A549 (cell line): ENCODE data around the gene TXNIP. TPM values are rescaled to one million over a fixed set of nuclear protein-coding genes. Genes with fewer than 3 reads are reported as not detected.

Experiments used
- ATAC-seq, 2 experiments: fragments of 200-7000 bp in 1 of 2; fragments of >200 bp in 1 of 2; cut with Nextera tagmentation in 1 of 2; cut with Tn5 transposase in 1 of 2; 3 replicates each; pipeline versions ENCODE4 v1.8.0 to v1.9.1; 2018 to 2020; ENCODE audit warnings: mild to moderate bottlenecking in 1 of 2, moderate library complexity in 1 of 2
- CTCF ChIA-PET: fragments of 300-600 bp; sonication (Branson Sonifier 250); formaldehyde crosslinking; extraction: SDS; loops from one replicate; lab custom pipeline; 2021; ENCODE audit warnings: antibody characterized with exemption, inconsistent platforms; lab: Yijun Ruan, JAX
- POLR2A ChIA-PET: fragments of 350-600 bp; formaldehyde crosslinking; extraction: SDS; loops from one replicate; lab custom pipeline; 2021; ENCODE audit warnings: antibody characterized with exemption, inconsistent platforms; lab: Yijun Ruan, JAX
- DNase-seq, 2 experiments: peaks; one replicate each; pipeline versions ENCODE4 v3.0.0 to v3.0.0-alpha.2; 2011 to 2016; ENCODE audit warnings: low read depth in 1 of 2, low spot score in 1 of 2
- FAIRE-seq: peaks from 2 replicates; lab custom pipeline; 2011; peaks lifted over from hg19 to GRCh38; lab: Jason Lieb, UNC
- H3K27ac ChIP-seq, 2 experiments: fragments of >200 bp; sonication (Bioruptor Twin); formaldehyde crosslinking; 3 replicates each; pipeline ENCODE4 v1.5.1; 2016 to 2017
- H3K4me1 ChIP-seq: fragments of >200 bp; sonication (Bioruptor Twin); formaldehyde crosslinking; 3 replicates; pipeline ENCODE4 v1.6.1; 2016
- H3K4me2 ChIP-seq: fragments of >200 bp; sonication (Bioruptor Twin); formaldehyde crosslinking; 3 replicates; pipeline ENCODE4 v1.6.1; 2016
- H3K4me3 ChIP-seq: fragments of >200 bp; sonication (Bioruptor Twin); formaldehyde crosslinking; 3 replicates; pipeline ENCODE4 v1.5.1; 2016
- H3K9me3 ChIP-seq: fragments of >200 bp; sonication (Bioruptor Twin); formaldehyde crosslinking; 3 replicates; pipeline ENCODE4 v1.6.1; 2016
- CHD2 ChIP-seq: fragments of 150-350 bp; IDR thresholded peaks from 2 replicates; pipeline ENCODE4 v1.6.1; 2014; ENCODE audit warnings: low read length; ENCODE audit not compliant: partially characterized antibody
- CHD4 ChIP-seq: fragments of 200-600 bp; sonication (generic); IDR thresholded peaks from 2 replicates; pipeline ENCODE4 v1.6.1; 2016; ENCODE audit warnings: antibody characterized with exemption, mild to moderate bottlenecking, borderline replicate concordance
- EHMT2 ChIP-seq: fragments of 200-600 bp; sonication (generic); IDR thresholded peaks from 2 replicates; pipeline ENCODE4 v1.6.1; 2016; ENCODE audit warnings: antibody characterized with exemption, low read depth, mild to moderate bottlenecking, moderate library complexity
- EP300 ChIP-seq, 2 experiments: fragments of >200 bp; sonication (Bioruptor Twin); formaldehyde crosslinking; IDR thresholded peaks; 2 replicates in 1 of 2; 3 replicates in 1 of 2; pipeline ENCODE4 v1.6.1; 2016 to 2017
- FOSB ChIP-seq: fragments of 250-450 bp; sonication (Bioruptor Pico); IDR thresholded peaks from 2 replicates; pipeline ENCODE4 v1.5.0; 2020; ENCODE audit warnings: mild to moderate bottlenecking, moderate library complexity
- HMGXB4 ChIP-seq: fragments of 250-450 bp; sonication (Bioruptor Pico); IDR thresholded peaks from 2 replicates; pipeline ENCODE4 v1.5.0; 2021; ENCODE audit warnings: mild to moderate bottlenecking, moderate library complexity, borderline replicate concordance
- HOXB13 ChIP-seq: fragments of 250-450 bp; sonication (Bioruptor Pico); IDR thresholded peaks from 2 replicates; pipeline ENCODE4 v1.5.0; 2020; ENCODE audit warnings: low read depth, mild to moderate bottlenecking, moderate library complexity
- JUN ChIP-seq, 2 experiments: fragments of >200 bp; sonication (Bioruptor Twin); formaldehyde crosslinking; IDR thresholded peaks; 2 replicates in 1 of 2; 3 replicates in 1 of 2; pipeline ENCODE4 v1.6.1; 2016 to 2017
- MAZ ChIP-seq: fragments of 150-350 bp; IDR thresholded peaks from 2 replicates; pipeline ENCODE4 v1.6.1; 2014; ENCODE audit warnings: antibody characterized with exemption, low read depth, low read length, borderline replicate concordance
- MYC ChIP-seq: IDR thresholded peaks from 2 replicates; pipeline ENCODE4 v1.6.1; 2012; ENCODE audit warnings: mild to moderate bottlenecking, inconsistent platforms, low read length, improper control_type of control experiment, borderline replicate concordance
- NPAS2 ChIP-seq: fragments of 250-450 bp; sonication (Bioruptor Pico); IDR thresholded peaks from 2 replicates; pipeline ENCODE4 v1.8.0; 2022; ENCODE audit warnings: mild to moderate bottlenecking, moderate library complexity, borderline replicate concordance
- PHF8 ChIP-seq: fragments of 200-600 bp; sonication (generic); IDR thresholded peaks from 2 replicates; pipeline ENCODE4 v1.6.1; 2016; ENCODE audit warnings: low read depth, mild to moderate bottlenecking, antibody characterized with exemption, moderate library complexity, borderline replicate concordance
- POLR2AphosphoS2 ChIP-seq: conservative IDR thresholded peaks from 2 replicates; pipeline ENCODE4 v1.6.1; 2012; ENCODE audit warnings: low read length, improper control_type of control experiment, inconsistent platforms
- RCOR1 ChIP-seq: fragments of 150-350 bp; IDR thresholded peaks from 2 replicates; pipeline ENCODE4 v1.6.1; 2014; ENCODE audit warnings: antibody characterized with exemption, low read length, low read depth
- SMC3 ChIP-seq: fragments of >200 bp; sonication (Bioruptor Twin); formaldehyde crosslinking; IDR thresholded peaks from 3 replicates; pipeline ENCODE4 v1.6.1; 2018; ENCODE audit warnings: inconsistent platforms
- SREBF2 ChIP-seq: fragments of 450-650 bp; IDR thresholded peaks from 2 replicates; pipeline ENCODE4 v1.6.1; 2014; ENCODE audit warnings: mild to moderate bottlenecking, moderate library complexity
- ZC3H11A ChIP-seq: fragments of 450-650 bp; IDR thresholded peaks from 2 replicates; pipeline ENCODE4 v1.6.1; 2014; ENCODE audit warnings: antibody characterized with exemption, mild to moderate bottlenecking
- ZNF302 ChIP-seq: fragments of 250-450 bp; sonication (Bioruptor Pico); IDR thresholded peaks from 2 replicates; pipeline ENCODE4 v1.9.0; 2021; ENCODE audit warnings: inconsistent platforms, mild to moderate bottlenecking, moderate library complexity
- WGBS: methylation state at CpG from one replicate; pipeline ENCODE4 v1.1.6; 2017; ENCODE audit errors: missing lambda C conversion rate; 5-methylcytosine and 5-hydroxymethylcytosine counted together
- polyA plus RNA-seq, 4 experiments: library from polyadenylated mRNA; depleted of rRNA in 3 of 4; stranded (reverse); fragments of >200 nt; fragmentation: RNase III in 1 of 4; extraction: RNeasy Plus Mini Kit Qiagen cat#74134 plus additional on column Dnase treatment in 1 of 4; gene quantifications; 2 replicates in 3 of 4; 3 replicates in 1 of 4; pipeline ENCODE4 v1.2.3, GENCODE V29; 2011 to 2017
- TF ChIP-seq, protein P1 (sequence below): fragments of 150-350 bp; IDR thresholded peaks from 2 replicates; pipeline ENCODE4 v1.6.1; 2014; ENCODE audit warnings: low read depth, mild to moderate bottlenecking, low read length
- TF ChIP-seq, protein P2 (sequence below): fragments of >200 bp; sonication (Bioruptor Twin); formaldehyde crosslinking; IDR thresholded peaks from 3 replicates; pipeline ENCODE4 v1.5.1; 2016
- TF ChIP-seq, protein P3 (sequence below): IDR thresholded peaks from 2 replicates; pipeline ENCODE4 v1.6.1; 2012; ENCODE audit warnings: low read depth, borderline replicate concordance

Gene TXNIP
- polyA plus RNA-seq, 2 of the 4 experiments (the other 2 are of a cell fraction), result 3.1 TPM; not detected in 1

DNA sequence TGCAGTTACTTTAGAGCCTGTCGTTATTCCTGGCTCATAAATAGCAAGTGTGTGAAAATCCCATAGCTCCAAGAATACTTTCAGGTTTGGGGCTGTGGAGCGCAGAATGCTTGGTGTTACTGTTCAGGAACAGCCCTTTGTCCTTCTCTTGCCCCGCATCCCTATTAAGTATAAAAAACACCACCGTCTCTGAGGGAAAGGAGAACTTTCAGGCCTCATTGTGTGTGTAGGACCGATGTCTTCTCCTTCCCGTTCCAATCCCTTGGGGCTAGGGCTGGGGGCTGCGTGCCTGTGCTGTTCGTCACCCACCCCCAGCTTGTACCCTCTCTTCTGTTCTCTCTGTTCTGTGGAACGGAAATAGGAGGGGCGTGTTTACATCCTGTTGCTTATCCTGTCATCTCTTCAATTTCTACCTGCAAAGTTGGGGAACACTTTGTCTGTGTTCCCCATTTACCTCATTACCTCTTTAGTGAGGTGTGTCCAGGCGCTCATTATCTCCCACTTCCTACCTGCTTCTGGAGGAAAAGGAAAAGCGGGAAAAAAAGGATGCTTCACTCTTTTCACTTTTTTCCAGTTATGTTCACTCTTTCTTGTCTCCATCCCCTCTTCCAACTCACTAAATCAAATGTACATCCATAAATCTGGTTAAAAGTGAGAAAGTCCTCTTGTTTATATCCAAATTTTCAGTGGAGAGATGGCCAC is 788 bp upstream of the TXNIP start (continued):
- no peak for TF ChIP-seq HMGXB4
- TF ChIP-seq CHD4, result no peak

- no peak for FAIRE-seq
- no peak for ATAC-seq
- peak overlapping the region; percentile 42 for H3K4me3 ChIP-seq
- 26% methylated on average over 13 of the region's 13 CpGs for WGBS
- peak overlapping the region; percentile 83 for H3K4me2 ChIP-seq
- H3K27ac ChIP-seq, result no peak overlapping the region; a peak in 1 of 6 replicates
- CTCF ChIA-PET, result interaction anchor here (2.3 to 24.2 kb wide), 3 partner anchors 16 to 151 kb away, joined by 7 to 566 read pairs (median 148); partner anchors contain the start of genes HJV and NUDT17
- no peaks in the 10 kb centered on the region for H3K9me3 ChIP-seq
- DNase-seq, result no peak
- TF ChIP-seq POLR2AphosphoS2 (no peak), RCOR1 (no peak), ZC3H11A (no peak), CHD4 (no peak), MYC (no peak), ZNF302 (CRISPR knock-in tag) (no peak), SREBF2 (no peak), MAZ (no peak), EP300 (IDR thresholded peaks at IDR 0.05) (no peak), JUN (IDR thresholded peaks at IDR 0.05) (no peak), PHF8 (no peak), FOSB (CRISPR knock-in tag) (no peak), SMC3 (no peak), HOXB13 (CRISPR knock-in tag) (no peak), CHD2 (no peak), NPAS2 (no peak), EHMT2 (no peak)
- TF ChIP-seq, protein P1, sequence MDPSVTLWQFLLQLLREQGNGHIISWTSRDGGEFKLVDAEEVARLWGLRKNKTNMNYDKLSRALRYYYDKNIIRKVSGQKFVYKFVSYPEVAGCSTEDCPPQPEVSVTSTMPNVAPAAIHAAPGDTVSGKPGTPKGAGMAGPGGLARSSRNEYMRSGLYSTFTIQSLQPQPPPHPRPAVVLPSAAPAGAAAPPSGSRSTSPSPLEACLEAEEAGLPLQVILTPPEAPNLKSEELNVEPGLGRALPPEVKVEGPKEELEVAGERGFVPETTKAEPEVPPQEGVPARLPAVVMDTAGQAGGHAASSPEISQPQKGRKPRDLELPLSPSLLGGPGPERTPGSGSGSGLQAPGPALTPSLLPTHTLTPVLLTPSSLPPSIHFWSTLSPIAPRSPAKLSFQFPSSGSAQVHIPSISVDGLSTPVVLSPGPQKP, result no peak
- TF ChIP-seq, protein P2, sequence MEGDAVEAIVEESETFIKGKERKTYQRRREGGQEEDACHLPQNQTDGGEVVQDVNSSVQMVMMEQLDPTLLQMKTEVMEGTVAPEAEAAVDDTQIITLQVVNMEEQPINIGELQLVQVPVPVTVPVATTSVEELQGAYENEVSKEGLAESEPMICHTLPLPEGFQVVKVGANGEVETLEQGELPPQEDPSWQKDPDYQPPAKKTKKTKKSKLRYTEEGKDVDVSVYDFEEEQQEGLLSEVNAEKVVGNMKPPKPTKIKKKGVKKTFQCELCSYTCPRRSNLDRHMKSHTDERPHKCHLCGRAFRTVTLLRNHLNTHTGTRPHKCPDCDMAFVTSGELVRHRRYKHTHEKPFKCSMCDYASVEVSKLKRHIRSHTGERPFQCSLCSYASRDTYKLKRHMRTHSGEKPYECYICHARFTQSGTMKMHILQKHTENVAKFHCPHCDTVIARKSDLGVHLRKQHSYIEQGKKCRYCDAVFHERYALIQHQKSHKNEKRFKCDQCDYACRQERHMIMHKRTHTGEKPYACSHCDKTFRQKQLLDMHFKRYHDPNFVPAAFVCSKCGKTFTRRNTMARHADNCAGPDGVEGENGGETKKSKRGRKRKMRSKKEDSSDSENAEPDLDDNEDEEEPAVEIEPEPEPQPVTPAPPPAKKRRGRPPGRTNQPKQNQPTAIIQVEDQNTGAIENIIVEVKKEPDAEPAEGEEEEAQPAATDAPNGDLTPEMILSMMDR, result no peak
- TF ChIP-seq, protein P3, sequence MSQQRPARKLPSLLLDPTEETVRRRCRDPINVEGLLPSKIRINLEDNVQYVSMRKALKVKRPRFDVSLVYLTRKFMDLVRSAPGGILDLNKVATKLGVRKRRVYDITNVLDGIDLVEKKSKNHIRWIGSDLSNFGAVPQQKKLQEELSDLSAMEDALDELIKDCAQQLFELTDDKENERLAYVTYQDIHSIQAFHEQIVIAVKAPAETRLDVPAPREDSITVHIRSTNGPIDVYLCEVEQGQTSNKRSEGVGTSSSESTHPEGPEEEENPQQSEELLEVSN, result no peak
- peaks cover 7% of the 10 kb centered on the region; the same call in 1 of the 3 replicates for H3K4me1 ChIP-seq
- POLR2A ChIA-PET, result interaction anchor here (0.6 kb wide), 1 partner anchor 9 kb away, joined by 3 read pairs; no protein-coding TSS in a partner anchor
Observed at GRCh38 chr1:145995964-145996432, 381 bp downstream of the TXNIP start.
